Activated CD4-positive, alpha-beta T cell treated with anti-CD3 and anti-CD28 coated beads, Interleukin-2, amount 50 U/mL, for 16 hours (primary cell): ENCODE measurements around the gene DEDD2.

Experiments used
- DNase-seq: peaks from one replicate; pipeline ENCODE4 v3.0.0-alpha.2; 2020

DEDD2 gene

DNA sequence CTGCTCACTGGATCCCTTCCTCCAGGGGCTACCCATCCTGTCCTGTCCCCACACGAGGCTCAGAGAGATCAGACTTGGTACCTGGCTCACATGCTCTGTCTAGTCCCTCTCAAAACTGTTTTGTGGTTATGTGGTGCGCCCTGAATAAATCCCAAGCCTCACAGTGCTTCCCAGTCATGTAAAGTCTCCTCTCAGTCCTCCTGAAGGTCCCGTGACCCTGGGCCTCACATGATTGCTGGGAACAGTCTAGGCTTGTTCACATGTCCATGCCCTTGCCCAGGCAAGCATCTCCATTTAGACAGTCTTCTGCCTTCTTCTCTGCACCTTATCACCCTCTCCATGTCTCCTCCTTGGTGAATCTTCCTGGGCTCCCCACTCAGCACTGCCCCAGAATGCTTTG lies 49.3 kb downstream of the DEDD2 start:
- DNase-seq = no peak

DNA sequence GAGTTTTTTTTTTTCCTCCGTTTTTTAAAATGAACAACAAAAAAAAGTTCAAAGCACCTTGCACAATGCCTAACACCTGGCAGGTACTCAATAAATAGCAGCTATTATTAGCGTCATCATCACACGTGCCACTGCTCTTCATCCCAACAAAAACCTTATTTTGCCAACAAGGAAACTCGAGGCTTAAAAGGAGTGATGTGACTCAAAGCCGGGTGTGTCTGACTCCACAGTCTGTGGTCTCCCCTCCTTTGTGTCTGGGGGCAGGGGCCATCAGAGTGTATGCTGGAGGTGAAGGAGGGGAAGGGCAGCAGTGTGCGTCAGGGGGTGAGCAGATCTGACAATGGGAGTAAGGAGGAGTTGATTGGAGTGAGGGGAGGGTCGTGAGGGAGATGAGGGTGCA lies 51.2 kb downstream of the DEDD2 start:
- DNase-seq = no peak

DNA sequence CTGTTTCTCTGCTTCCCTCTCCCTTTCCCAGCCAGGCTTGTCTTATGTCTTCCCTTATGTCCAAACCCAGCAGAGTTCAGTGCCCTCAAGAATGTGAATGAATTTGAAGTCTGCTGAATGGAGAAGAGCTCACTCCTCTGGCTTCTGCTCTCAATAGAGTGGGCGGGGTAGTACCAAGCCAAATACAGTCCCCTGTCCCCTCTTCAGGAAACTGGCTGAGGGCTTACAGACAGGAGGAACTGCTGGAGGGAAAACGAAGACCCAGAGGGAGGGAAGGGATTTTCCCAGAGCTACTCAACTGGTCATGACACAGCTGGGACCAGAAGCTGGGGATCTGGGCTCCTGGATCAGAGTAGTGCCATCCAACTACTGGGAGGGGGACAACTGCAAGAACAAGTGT lies 52.3 kb downstream of the DEDD2 start:
- DNase-seq = no peak

DNA sequence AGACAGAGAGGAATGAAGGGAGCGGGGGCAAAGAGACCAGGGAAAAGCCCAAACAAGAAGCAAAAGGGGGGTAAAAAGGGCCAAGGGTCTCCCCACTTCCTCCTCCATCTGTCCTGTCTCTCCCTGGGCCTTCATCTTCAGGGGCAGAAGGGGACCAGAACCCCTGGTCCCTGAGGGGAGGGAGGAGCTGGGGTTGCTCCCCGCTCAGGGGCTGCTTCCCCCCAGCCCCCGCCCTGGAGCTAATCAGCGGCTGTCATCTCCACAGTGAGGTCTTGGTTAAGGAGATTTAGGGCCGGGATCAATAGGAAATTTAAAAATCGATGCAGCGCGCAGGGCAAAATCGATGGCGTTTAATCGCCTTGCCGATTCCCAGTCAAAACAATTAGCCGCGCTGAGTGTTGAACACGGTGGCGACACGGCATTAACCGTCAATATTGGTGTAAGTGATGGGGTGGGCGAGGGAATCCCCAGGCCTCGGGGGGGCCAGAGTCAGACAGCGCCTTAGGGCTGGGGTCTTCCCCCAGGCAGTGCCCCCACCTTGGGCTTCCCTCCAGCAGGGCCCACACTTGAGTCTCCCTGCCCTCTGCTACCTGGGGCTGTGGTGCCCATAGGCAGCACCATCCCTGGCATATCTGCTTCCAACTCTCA lies 55.7 kb downstream of the DEDD2 start:
- DNase-seq = no peak

DNA sequence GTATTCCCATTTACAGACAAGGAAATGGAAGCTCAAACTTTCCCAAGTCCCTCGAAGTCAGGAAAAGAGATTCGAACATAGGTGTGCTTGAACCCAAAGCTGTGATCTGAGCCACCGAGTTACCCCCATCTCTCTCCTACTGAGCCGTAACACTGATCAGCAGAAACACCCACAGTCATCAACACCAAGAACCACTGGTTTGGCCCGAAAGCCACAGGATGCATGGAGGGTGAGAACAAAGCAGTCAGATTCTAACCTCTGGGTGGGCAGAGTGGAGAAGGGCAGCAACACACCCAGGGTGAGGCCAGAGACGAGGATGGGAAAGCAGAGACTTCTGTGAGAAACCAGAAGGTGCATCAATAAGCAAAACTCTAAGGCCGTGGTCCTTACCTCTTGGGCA lies 57.5 kb downstream of the DEDD2 start:
- no peak for DNase-seq

DNA sequence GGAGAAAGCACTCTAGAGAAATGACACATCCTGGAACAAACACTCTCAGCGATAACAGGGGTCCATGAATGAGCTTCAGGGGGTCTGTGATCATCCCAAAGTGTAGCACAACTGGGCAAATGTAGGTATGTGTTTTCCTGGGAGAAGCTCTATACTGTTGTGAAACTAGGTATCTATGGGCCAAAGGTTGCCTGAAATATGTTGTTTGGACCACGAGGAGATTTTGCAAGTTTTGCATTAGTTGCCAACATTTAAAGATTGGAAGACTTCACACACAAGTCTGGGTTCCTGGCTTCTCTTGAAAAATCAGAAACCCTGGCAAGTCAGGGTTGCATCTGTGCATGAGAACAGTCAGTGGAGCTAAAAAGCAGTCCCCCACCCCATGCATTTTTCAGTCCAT lies 58.6 kb downstream of the DEDD2 start:
- no peak for DNase-seq

DNA sequence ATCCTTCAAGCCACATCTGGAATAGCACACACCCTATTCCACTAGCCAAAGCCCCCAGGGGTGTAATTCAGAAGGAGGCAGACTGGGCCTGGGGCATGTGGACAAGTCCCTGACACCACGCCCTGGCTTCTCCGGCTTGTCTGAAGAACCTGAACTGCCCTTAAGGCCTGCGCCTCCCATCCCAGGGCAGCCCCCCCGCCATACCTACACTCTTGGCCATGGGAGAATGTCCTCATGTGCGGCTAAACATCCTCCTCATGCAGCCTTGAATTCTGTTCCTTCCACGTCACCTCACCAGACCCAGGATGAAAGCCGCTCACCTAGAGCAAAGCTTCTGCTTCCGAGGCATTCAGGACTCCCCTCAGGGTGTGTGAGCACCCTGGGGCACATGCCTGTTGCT lies 60.9 kb downstream of the DEDD2 start:
- no peak for DNase-seq

DNA sequence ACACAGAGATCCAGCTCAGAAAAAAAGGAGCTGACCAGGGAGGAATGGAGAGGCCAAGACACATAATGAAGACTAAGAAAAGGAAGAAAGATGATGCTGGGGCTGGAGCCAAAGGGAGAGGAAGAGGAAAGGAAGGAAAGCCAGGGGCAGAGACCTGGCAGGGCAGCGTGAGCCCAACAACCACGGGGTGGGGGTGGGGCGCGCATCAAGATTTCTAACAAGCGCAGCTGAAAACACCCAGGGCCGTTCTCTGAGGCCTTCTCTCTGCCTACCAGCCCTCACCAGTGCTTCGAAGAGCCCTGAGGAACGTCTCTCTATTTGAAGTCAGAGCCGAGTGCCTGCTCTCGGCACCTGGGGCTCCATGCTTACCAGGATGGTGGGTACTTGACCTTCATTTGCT lies 61.7 kb downstream of the DEDD2 start:
- no peak for DNase-seq

DNA sequence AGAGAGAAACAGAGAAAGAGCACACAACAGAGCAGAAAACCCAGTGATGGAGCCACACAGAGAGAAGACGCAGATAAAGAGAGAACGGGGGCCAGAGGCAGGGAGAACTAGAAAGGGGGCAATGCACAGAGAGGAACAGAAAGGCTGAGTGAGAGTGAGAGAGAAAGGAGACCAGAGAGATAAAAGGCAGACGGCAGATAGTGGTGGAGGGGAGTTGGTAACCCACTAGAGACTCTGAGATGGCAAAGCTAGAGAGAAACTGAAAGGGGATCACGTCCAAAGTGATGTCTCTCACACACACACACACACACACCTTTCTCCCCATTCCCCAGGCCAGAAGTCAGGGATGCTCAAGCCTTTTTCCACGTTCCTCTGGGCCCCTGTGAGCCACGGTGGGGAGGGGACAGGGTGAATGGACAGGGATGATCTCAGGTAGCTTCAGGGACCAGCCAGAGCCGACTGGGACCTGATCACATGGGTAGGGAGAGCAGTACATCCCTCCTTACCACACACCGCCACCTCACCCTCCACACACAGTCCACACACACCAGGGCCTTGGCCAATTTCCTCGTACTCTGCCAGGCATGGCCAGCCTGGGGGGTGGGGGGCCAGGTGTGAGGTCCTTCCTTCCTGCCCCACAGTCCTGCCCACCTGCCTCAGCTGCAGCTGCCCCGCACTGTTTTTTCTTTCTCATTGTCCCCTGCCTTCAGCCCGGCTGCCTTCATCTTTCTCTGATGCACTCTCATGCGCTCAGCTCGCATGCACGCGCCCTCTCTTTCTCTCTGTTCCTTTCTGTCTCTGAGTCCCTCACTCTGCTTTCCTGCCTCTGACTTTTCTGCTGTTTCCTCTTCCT lies 62.8 kb downstream of the DEDD2 start:
- DNase-seq = no peak

DNA sequence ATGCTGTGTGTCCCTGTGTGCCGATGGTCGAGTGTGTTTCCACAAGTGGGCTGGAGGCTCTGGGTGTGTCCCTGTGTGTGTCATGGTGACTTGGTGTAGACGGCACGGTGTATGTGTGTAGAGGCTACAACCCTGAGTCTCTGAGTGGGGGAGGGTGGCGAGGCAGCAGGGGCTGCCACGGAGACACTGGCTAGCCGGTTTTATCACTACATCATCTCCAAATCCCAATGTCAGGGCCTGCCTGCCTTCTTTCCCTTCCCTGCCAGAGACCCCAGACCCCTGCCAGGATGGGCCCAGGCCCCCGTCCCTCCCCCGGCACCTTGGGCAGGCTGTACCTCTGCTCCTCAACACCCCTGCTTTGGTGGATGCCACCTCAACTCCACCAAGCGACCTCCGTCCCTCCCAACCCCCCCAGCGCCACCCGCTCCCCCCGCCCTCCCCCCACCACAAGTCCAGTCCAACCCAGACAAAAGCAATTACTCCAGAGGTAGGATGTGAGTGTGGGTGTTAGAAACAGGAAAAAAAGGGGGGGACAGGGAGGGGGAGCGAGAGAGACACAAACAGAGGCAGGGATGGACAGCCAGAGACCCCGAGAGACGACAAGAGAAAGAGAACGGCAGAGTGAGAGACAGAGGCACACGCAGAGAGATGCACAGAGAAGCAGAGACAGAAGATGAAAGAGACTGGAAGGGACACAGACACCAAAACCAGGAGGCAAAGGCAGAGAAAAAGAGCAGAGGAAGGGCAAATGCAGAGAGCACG lies 63.6 kb downstream of the DEDD2 start:
- no peak for DNase-seq

DNA sequence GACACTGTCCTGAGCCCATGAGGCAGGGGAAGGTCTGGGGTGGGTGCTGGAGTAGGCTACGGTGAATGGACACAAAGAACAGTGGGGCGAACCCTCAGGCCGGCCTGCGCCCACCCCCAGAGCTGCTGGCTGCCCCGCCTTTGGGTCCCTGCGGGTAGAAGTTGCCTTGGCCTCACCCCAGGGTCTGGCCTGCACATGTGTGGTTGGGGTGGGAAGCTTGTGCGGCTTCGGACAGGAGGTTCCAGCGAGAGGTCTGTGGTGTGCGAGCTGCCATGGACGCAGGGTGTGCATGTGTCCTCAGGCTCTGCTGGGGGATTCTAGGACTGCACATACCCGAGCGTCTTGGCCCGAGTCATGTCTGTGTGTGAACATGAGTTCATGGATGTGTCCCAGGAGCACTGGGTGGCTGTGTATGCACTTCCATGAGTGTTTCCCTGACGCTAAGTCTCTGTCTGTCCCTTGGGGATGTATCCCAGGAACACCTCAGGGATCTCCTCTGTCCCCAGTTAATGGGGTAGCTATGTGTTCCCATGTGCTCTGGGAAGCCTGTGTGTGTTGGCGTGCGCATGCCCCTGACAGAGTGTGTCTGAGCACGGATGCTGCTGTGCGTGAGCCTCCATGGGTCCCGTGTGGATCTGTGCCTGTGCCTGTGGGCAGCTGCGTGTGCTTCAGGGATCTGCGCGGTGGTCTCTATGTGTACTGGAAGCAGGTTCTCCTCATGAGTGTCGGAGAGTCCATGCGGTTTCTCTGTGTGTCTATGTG lies 64.4 kb downstream of the DEDD2 start:
- no peak for DNase-seq

DNA sequence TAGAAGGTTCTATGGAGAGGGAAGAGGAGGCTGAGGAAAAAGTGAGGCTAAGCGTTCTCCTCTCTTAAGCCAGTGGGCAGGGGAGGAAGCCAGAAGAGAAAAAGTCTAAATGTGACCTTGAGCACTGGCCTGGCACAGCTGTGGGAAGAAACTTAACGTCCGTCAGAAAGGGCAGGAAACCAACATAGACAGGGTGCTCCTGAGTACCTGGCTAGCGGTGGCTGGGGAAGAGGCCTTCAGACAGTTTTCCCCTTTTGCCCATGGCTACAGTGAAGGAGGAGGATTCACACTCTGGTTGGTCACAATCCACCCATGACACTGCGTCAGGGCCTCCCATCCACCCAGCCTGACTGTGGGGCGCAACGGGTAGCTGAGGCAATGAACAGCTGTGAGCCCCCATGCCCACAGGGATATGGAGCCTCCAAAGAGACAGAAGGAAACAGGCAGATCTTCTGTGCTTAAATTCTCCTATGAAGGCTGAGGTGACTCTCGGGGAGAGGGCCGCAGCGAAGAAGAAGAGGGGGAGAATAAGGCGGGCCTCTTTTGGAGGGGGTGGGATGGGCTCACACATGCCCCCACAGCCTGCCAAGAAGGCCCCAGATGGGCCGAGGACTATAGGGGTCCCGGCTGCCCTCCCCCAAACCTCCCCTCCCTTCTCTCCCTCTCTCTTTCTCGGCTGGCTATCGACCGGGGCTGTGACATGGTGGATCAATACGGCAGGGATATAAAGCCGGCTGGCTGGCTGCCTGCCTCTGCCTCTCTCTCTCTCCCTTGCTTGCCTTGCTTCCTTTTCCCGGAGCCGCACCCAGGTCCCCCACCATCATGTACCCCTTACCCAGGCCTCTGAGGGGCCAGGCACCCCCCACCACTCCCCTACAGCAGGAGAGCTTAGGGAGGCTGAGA lies 65.4 kb downstream of the DEDD2 start:
- DNase-seq = no peak

DNA sequence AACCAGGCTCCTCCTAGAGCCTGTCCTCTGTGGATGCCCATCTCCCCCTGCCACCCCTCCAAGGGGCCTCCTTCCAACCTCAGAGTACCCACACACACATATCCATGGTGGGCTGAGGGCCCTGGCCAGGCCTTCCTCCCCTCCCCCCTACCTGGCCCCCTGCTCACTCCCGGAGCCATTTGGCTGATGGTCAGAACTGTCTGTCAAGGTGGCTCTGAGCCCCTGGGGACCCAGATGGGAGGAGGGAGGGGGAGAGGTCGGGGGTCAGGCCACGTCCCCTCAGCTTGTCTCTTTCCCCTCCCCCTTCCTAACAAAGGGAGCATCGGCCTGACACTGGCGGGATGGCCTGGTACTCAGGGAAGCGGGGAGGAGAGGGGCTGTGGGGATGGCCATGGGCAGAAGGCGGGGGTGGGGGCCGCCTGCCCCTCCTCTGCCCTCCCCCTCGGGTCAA lies 66.5 kb downstream of the DEDD2 start:
- no peak for DNase-seq

DNA sequence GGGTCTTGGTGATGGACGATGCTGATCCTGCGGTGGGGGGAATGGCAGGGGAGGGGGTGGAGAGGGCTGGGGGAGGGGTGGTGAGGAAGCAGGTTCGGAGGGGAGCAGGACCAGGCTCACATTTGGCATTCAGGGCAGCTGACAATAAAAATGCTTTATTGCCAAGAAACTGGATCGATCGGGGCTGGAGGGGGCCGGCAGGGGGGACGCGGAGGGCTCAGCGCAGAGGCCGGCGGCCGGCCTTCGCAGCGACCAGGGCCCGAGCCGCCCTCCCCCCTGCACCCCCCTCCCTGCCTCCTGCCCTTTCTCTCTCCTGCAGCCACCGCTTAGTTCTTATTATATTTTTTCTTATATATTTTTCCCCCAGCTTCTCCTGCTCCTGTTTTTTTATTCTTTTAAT lies 67.1 kb downstream of the DEDD2 start:
- DNase-seq = no peak

DNA sequence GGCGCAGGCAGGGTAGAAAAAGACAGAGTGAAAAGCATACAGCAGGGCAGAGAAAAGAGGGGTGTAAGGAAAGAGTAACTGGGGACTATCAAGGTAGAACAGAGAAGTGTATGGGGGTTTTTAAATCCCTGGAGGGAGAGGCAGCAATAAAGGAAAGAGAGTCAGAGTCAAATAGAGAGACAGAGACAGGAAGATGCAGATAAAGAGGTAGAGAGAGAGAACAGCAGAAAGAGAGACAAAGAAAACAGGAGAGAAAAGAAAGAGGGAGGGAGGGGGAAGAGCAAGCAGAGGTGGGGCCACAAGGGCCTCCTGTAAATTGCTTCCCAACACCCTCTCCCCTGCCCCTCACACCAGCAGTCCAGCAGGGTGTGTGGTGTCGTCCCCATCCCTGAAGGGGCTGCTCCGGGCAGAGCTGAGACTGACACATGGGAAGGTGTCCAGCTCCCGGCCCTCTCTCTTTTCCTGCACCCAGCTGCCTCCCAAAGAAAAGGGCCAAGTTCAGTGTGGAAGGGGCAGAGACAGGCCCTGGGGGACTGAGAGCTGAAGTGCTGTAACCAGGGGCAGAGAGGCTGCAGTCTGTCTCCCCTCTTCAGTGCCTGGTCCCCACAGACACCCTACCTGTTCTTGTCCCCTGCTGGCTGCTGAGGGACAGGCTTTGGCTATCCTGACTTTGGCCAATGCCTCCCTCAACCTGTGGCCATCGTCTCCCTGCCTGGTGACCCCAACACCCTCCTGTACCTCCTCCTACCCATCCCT lies 67.9 kb downstream of the DEDD2 start:
- no peak for DNase-seq
